Esophagus squamous epithelium (tissue), 5 donors: ENCODE measurements around the gene HMCN1. TPM values are rescaled to one million over a fixed set of nuclear protein-coding genes. Genes with fewer than 3 reads are reported as not detected.

Experiments
- DNase-seq: peaks from one replicate; lab custom pipeline; 2025; lab: John Stamatoyannopoulos, UW
- H3K27ac ChIP-seq, 4 donors: fragments of 200-600 bp; sonication (generic); one replicate each; pipeline ENCODE4 v1.5.1; 2016 to 2019; ENCODE audit warnings: mild to moderate bottlenecking in 1 of 4
- H3K27me3 ChIP-seq, 4 donors: fragments of 200-600 bp; sonication (generic); 1 replicate in 3 of 4; 2 replicates in 1 of 4; pipeline versions ENCODE4 v1.5.1 to v1.6.0; 2017 to 2021; ENCODE audit warnings: antibody characterized with exemption in 1 of 4
- H3K36me3 ChIP-seq, 3 donors: fragments of 200-600 bp; sonication (generic); one replicate each; pipeline ENCODE4 v1.5.1; 2016 to 2019
- H3K4me1 ChIP-seq, 3 donors: fragments of 200-600 bp; sonication (generic); one replicate each; pipeline ENCODE4 v1.5.1; 2017 to 2019
- H3K4me3 ChIP-seq, 4 donors: fragments of 200-600 bp; sonication (generic); 1 replicate in 3 of 4; 2 replicates in 1 of 4; pipeline ENCODE4 v1.5.1; 2016 to 2019; ENCODE audit warnings: mild to moderate bottlenecking in 2 of 4, moderate library complexity in 1 of 4
- H3K9me3 ChIP-seq, 3 donors: fragments of 200-600 bp; sonication (generic); one replicate each; pipeline ENCODE4 v1.5.1; 2016 to 2019
- POLR2A ChIP-seq, 4 donors: fragments of 450-650 bp; IDR thresholded peaks; one replicate each; pipeline ENCODE4 v1.6.1; 2017; ENCODE audit warnings: antibody characterized with exemption in 4 of 4, mild to moderate bottlenecking in 4 of 4, moderate library complexity in 3 of 4
- WGBS, 2 donors: methylation state at CpG; one replicate each; pipeline ENCODE4 v1.1.5; 2018; 5-methylcytosine and 5-hydroxymethylcytosine counted together
- intact Hi-C: fragments of 100-400 bp; cut with DNase I; formaldehyde crosslinking; loops from one replicate; pipeline ENCODE4 v1.15.0; 2022
- total RNA-seq, 4 donors: library from RNA; depleted of rRNA; stranded (reverse); fragments of >200 nt; gene quantifications; one replicate each; pipeline ENCODE4 v1.1.0, GENCODE V29; 2016
- TF ChIP-seq, protein P1 (sequence below), 6 experiments: fragments of 450-650 bp in 4 of 6; fragments of 200-600 bp in 2 of 6; sonication (generic) in 2 of 6; IDR thresholded peaks; one replicate each; pipeline ENCODE4 v1.5.1; 2016 to 2019; ENCODE audit warnings: antibody characterized with exemption in 6 of 6, mild to moderate bottlenecking in 4 of 6, moderate library complexity in 4 of 6
- donor health status: DM: yes; HTN: yes; CAD: no.

HMCN1 gene
- total RNA-seq, 4 donors from 2014 or later: 0.49 to 6.7 (median 3.3) TPM

DNA sequence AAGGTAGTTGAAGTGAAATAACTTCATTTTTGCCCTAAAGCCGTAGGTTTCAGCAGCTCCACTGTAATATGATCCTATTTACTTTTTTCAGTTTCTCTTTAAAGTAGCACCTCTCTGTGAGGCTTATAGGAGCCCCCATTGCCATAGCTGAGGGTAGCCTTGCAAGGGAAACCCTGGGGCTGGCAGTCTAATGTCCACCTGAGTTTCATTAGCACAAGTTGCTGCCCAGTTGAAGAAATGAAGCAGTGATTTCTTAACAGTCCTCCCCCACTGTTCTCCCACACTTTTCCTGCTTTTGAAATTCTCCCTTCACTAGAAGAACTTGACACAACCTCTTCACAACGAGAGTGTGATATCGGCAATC, 1.5 kb downstream of the HMCN1 start:
- intact Hi-C loops: no loop called here
- peak overlapping the region in 3 of 4 donors; percentile 70 to 91 (median 87) for H3K27ac ChIP-seq
- peaks cover 0 to 14% (median 0%) of the 10 kb centered on the region in 4 donors for H3K27me3 ChIP-seq
- no peak for DNase-seq
- peaks cover 0 to under 1% (median 0%) of the 10 kb centered on the region in 3 donors for H3K9me3 ChIP-seq
- TF ChIP-seq, protein P1, sequence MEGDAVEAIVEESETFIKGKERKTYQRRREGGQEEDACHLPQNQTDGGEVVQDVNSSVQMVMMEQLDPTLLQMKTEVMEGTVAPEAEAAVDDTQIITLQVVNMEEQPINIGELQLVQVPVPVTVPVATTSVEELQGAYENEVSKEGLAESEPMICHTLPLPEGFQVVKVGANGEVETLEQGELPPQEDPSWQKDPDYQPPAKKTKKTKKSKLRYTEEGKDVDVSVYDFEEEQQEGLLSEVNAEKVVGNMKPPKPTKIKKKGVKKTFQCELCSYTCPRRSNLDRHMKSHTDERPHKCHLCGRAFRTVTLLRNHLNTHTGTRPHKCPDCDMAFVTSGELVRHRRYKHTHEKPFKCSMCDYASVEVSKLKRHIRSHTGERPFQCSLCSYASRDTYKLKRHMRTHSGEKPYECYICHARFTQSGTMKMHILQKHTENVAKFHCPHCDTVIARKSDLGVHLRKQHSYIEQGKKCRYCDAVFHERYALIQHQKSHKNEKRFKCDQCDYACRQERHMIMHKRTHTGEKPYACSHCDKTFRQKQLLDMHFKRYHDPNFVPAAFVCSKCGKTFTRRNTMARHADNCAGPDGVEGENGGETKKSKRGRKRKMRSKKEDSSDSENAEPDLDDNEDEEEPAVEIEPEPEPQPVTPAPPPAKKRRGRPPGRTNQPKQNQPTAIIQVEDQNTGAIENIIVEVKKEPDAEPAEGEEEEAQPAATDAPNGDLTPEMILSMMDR (IDR thresholded peaks at IDR 0.05): no peak
- TF ChIP-seq POLR2A (IDR thresholded peaks at IDR 0.05): no peak
- H3K36me3 ChIP-seq: no peaks in the 10 kb centered on the region
- H3K4me1 ChIP-seq: peaks cover 5 to 24% (median 7%) of the 10 kb centered on the region in 3 donors
- WGBS, 2 donors: 11 to 22% methylated on average over 3 of the region's 3 CpGs
- H3K4me3 ChIP-seq: peak overlapping the region in 3 of 4 donors; percentile 39 to 75 (median 55)

- intact Hi-C loops: no loop called here
- 74 to 78% methylated on average over 2 of the region's 2 CpGs for WGBS, 2 donors
- no peak for TF ChIP-seq POLR2A (IDR thresholded peaks at IDR 0.05)
- TF ChIP-seq, protein P1 (IDR thresholded peaks at IDR 0.05): no peak
- Histone ChIP-seq H3K27me3 (no peaks in the 10 kb centered on the region), H3K4me1 (peaks cover 0 to 6% (median 0%) of the 10 kb centered on the region in 3 donors), H3K4me3 (no peak overlapping the region), H3K9me3 (peaks cover 0 to 5% (median 0%) of the 10 kb centered on the region in 3 donors), H3K36me3 (no peaks in the 10 kb centered on the region), H3K27ac (no peak overlapping the region)
- DNase-seq: no peak
These were observed 5.8 kb downstream of the HMCN1 start for GRCh38 chr1:185739967-185740366.

DNA sequence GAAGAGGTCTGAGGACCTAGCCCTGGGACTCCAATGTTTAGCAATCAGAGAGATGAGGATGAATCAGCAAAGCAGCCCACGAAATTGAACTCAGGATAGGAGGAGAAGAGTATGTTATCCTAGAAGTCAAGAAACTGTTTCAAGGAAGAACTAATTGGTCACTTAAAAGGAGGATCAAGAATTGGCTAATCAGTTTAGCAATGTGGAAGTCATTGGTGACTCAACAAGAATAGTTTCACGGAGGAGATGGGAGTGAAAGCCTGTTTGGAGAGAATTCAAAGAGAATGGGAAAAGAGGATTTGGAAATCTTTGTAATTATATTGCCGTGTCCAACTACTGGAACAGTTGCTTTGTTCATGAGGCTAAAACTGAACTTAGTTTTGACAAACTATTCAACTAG, 7.4 kb downstream of the HMCN1 start:
- peak overlapping the region in 2 of 4 donors; percentile 31 to 42 for H3K27ac ChIP-seq
- no peak overlapping the region for H3K4me3 ChIP-seq
- H3K36me3 ChIP-seq: no peaks in the 10 kb centered on the region
- no peak for DNase-seq
- no peaks in the 10 kb centered on the region for H3K27me3 ChIP-seq
- intact Hi-C loops: no loop called here
- 20 to 21% methylated on average over 3 of the region's 3 CpGs for WGBS, 2 donors
- H3K9me3 ChIP-seq: peaks cover 0 to 5% (median 0%) of the 10 kb centered on the region in 3 donors
- TF ChIP-seq, protein P1 (IDR thresholded peaks at IDR 0.05): no peak
- peaks cover 0 to 5% (median 0%) of the 10 kb centered on the region in 3 donors for H3K4me1 ChIP-seq

- H3K27me3 ChIP-seq: no peaks in the 10 kb centered on the region
- no peak overlapping the region for H3K27ac ChIP-seq
- TF ChIP-seq POLR2A (IDR thresholded peaks at IDR 0.05): no peak
- TF ChIP-seq, protein P1 (IDR thresholded peaks at IDR 0.05): no peak
- no peak overlapping the region for H3K4me3 ChIP-seq
- H3K9me3 ChIP-seq: peaks cover 0 to 5% (median 0%) of the 10 kb centered on the region in 3 donors
- H3K4me1 ChIP-seq: no peaks in the 10 kb centered on the region
- intact Hi-C loops: no loop called here
- DNase-seq: no peak
- H3K36me3 ChIP-seq: no peaks in the 10 kb centered on the region
These were observed 8.2 kb downstream of the HMCN1 start for GRCh38 chr1:185742403-185742802.

DNA sequence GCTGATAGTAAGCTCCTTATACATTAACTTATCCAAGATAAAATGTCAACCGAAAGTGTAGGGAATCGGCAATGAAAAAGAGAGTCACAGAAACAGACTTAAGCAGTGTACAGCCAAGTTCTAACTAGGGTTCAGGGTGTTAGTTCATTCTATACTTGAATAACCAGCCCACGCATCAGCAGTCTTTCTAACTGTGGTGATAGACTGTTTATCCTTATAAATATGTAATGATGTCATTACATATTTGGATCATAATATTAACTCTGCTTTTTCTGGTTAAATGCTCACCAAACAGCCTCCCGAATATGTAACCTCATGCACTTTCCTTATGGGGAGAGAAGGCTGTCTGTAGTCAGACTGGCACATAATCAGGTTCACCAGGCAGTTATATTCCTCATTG, 11.0 kb downstream of the HMCN1 start:
- Histone ChIP-seq H3K4me1 (no peaks in the 10 kb centered on the region), H3K27ac (no peak overlapping the region), H3K27me3 (no peaks in the 10 kb centered on the region), H3K4me3 (no peak overlapping the region), H3K9me3 (peaks cover 0 to 5% (median 0%) of the 10 kb centered on the region in 3 donors), H3K36me3 (no peaks in the 10 kb centered on the region)
- DNase-seq: no peak
- intact Hi-C loops: no loop called here
- no peak for TF ChIP-seq POLR2A (IDR thresholded peaks at IDR 0.05)
- TF ChIP-seq, protein P1 (IDR thresholded peaks at IDR 0.05): no peak
- 76% methylated on average over 4 of the region's 4 CpGs for WGBS, 2 donors
